Upper lobe of left lung (tissue), 4 donors: ENCODE results near the gene OTUD6A.

Source experiments
- EP300 ChIP-seq, 4 donors: sonication (generic); formaldehyde crosslinking; IDR thresholded peaks; one replicate each; pipeline ENCODE4 v1.5.1; 2017; ENCODE audit warnings: antibody characterized with exemption in 4 of 4, control low read depth in 2 of 4
- POLR2A ChIP-seq, 4 donors: fragments of 450-650 bp; IDR thresholded peaks; one replicate each; pipeline ENCODE4 v1.5.1; 2016 to 2017; ENCODE audit warnings: antibody characterized with exemption in 4 of 4, mild to moderate bottlenecking in 2 of 4
- POLR2AphosphoS5 ChIP-seq, 2 donors: sonication (generic); formaldehyde crosslinking; IDR thresholded peaks; one replicate each; pipeline ENCODE4 v1.5.1; 2017; ENCODE audit warnings: antibody characterized with exemption in 2 of 2
- TF ChIP-seq, protein P1 (sequence below), 6 experiments: fragments of 450-650 bp in 4 of 6; fragments of 200-600 bp in 2 of 6; sonication (generic) in 2 of 6; IDR thresholded peaks; one replicate each; pipeline ENCODE4 v1.5.1; 2016 to 2019; ENCODE audit warnings: antibody characterized with exemption in 6 of 6

DNA sequence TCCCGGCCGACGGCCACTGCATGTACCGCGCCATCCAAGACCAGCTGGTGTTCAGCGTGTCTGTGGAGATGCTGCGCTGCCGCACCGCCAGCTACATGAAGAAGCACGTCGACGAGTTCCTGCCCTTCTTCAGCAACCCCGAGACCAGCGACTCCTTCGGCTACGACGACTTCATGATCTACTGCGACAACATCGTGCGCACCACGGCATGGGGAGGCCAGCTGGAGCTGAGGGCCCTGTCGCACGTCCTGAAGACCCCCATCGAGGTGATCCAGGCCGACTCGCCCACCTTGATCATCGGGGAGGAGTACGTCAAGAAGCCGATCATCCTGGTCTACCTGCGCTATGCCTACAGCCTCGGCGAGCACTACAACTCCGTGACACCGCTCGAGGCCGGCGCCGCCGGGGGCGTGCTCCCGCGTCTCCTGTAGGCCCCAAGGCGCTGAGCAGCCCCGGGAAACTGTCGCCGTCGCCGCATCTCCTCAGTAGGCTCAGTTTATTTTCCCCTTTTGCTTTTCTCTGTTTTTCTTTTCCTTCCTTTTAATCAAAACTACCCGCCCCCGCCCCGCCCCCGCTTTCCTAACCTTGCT is 799 bp downstream of the OTUD6A start:
- no peak for TF ChIP-seq POLR2A (IDR thresholded peaks at IDR 0.05)
- TF ChIP-seq, protein P1, sequence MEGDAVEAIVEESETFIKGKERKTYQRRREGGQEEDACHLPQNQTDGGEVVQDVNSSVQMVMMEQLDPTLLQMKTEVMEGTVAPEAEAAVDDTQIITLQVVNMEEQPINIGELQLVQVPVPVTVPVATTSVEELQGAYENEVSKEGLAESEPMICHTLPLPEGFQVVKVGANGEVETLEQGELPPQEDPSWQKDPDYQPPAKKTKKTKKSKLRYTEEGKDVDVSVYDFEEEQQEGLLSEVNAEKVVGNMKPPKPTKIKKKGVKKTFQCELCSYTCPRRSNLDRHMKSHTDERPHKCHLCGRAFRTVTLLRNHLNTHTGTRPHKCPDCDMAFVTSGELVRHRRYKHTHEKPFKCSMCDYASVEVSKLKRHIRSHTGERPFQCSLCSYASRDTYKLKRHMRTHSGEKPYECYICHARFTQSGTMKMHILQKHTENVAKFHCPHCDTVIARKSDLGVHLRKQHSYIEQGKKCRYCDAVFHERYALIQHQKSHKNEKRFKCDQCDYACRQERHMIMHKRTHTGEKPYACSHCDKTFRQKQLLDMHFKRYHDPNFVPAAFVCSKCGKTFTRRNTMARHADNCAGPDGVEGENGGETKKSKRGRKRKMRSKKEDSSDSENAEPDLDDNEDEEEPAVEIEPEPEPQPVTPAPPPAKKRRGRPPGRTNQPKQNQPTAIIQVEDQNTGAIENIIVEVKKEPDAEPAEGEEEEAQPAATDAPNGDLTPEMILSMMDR (IDR thresholded peaks at IDR 0.05), result no peak
- TF ChIP-seq POLR2AphosphoS5 (IDR thresholded peaks at IDR 0.05), result no peak
- no peak for TF ChIP-seq EP300 (IDR thresholded peaks at IDR 0.05)
